ENCODE results near the gene EFNA5. TPM values are rescaled to one million over a fixed set of nuclear protein-coding genes. Genes with fewer than 3 reads are reported as not detected.
A peak's percentile ranks its signal among the peaks of the same experiment; 100 is the strongest.

EFNA5 gene
- total RNA-seq, 1 donor from 2014 or later: 27.9 TPM

- DNase-seq (ENCODE audit: low spot score): no peak
Observed at GRCh38 chr5:107428303-107428813, 242.4 kb downstream of the EFNA5 start.

GRCh38 chr5:107426872-107427271 is 243.9 kb downstream of the EFNA5 start:
- DNase-seq (ENCODE audit: low spot score): no peak

- no peak for DNase-seq (ENCODE audit: low spot score)
Observed at GRCh38 chr5:107426209-107426608, 244.5 kb downstream of the EFNA5 start.

- no peak for DNase-seq (ENCODE audit: low spot score)
Observed at GRCh38 chr5:107425541-107426031, 245.2 kb downstream of the EFNA5 start.

- DNase-seq (ENCODE audit: low spot score): no peak
Observed at GRCh38 chr5:107424491-107424890, 246.2 kb downstream of the EFNA5 start.

GRCh38 chr5:107422494-107422893 is 248.2 kb downstream of the EFNA5 start:
- DNase-seq (ENCODE audit: low spot score): no peak

- DNase-seq (ENCODE audit: low spot score): no peak
Observed at GRCh38 chr5:107419498-107419897, 251.2 kb downstream of the EFNA5 start.

- no peak for DNase-seq (ENCODE audit: low spot score)
Observed at GRCh38 chr5:107418902-107419301, 251.8 kb downstream of the EFNA5 start.

GRCh38 chr5:107418071-107418470 is 252.7 kb downstream of the EFNA5 start:
- no peak for DNase-seq (ENCODE audit: low spot score)

- DNase-seq (ENCODE audit: low spot score): no peak
Observed at GRCh38 chr5:107415762-107416161, 255.0 kb downstream of the EFNA5 start.

GRCh38 chr5:107414802-107415201 is 255.9 kb downstream of the EFNA5 start:
- DNase-seq (ENCODE audit: low spot score): no peak

GRCh38 chr5:107413754-107414153 is 257.0 kb downstream of the EFNA5 start:
- DNase-seq (ENCODE audit: low spot score): no peak

GRCh38 chr5:107408564-107408963 is 262.2 kb downstream of the EFNA5 start:
- peak; percentile 20 for DNase-seq (ENCODE audit: low spot score)

- no peak for DNase-seq (ENCODE audit: low spot score)
Observed at GRCh38 chr5:107407713-107408298, 262.9 kb downstream of the EFNA5 start.

GRCh38 chr5:107404595-107405374 is 266.0 kb downstream of the EFNA5 start:
- DNase-seq (ENCODE audit: low spot score): no peak

GRCh38 chr5:107403228-107403953 is 267.3 kb downstream of the EFNA5 start:
- no peak for DNase-seq (ENCODE audit: low spot score)

GRCh38 chr5:107402434-107403227 is 268.1 kb downstream of the EFNA5 start:
- no peak for DNase-seq (ENCODE audit: low spot score)

GRCh38 chr5:107401470-107402122 is 269.1 kb downstream of the EFNA5 start:
- no peak for DNase-seq (ENCODE audit: low spot score)

GRCh38 chr5:107400328-107400727 is 270.4 kb downstream of the EFNA5 start:
- no peak for DNase-seq (ENCODE audit: low spot score)

GRCh38 chr5:107398703-107399102 is 272.0 kb downstream of the EFNA5 start:
- no peak for DNase-seq (ENCODE audit: low spot score)

- no peak for DNase-seq (ENCODE audit: low spot score)
Observed at GRCh38 chr5:107396351-107396690, 274.4 kb downstream of the EFNA5 start.

All from mucosa of gallbladder (tissue), 1 donor.